Panc1 (cell line): ENCODE data around the gene COL27A1. TPM values are rescaled to one million over a fixed set of nuclear protein-coding genes. Genes with fewer than 3 reads are reported as not detected.
A peak's percentile ranks its signal among the peaks of the same experiment; 100 is the strongest.

Source experiments
- ATAC-seq: fragments of 200-7000 bp; cut with Tn5 transposase; 2 replicates; pipeline ENCODE4 v1.9.1; 2020; ENCODE audit warnings: mild to moderate bottlenecking, moderate library complexity
- BruUV-seq: library from RNA; stranded (reverse); fragments of 400-500 nt; replicated peaks from 2 replicates; lab custom pipeline; 2021; lab: Mats Ljungman, UMichigan
- CTCF ChIA-PET: fragments of 300-600 bp; sonication (Branson Sonifier 250); formaldehyde crosslinking; loops from one replicate; lab custom pipeline; 2022; ENCODE audit warnings: antibody characterized with exemption; lab: Charles Lee
- POLR2A ChIA-PET: fragments of 300-600 bp; sonication (Branson Sonifier 250); formaldehyde crosslinking; loops from one replicate; lab custom pipeline; 2022; ENCODE audit warnings: antibody characterized with exemption; lab: Charles Lee
- DNase-seq: peaks from one replicate; pipeline ENCODE4 v3.0.0-alpha.2; 2010; ENCODE audit warnings: low read depth, low spot score
- H3K27ac ChIP-seq: 2 replicates; pipeline ENCODE4 v1.5.1; 2011; ENCODE audit warnings: mild to moderate bottlenecking, low read length, inconsistent platforms
- H3K27me3 ChIP-seq: fragments of 200-500 bp; sonication (Bioruptor generic); 2 replicates; pipeline ENCODE4 v1.6.0; 2014; ENCODE audit warnings: low read length, inconsistent platforms; ENCODE audit not compliant: control insufficient read depth, insufficient read depth
- H3K36me3 ChIP-seq: fragments of 200-500 bp; sonication (Bioruptor generic); 2 replicates; pipeline ENCODE4 v1.5.1; 2014; ENCODE audit warnings: inconsistent platforms, mild to moderate bottlenecking, low read length, moderate library complexity; ENCODE audit not compliant: control insufficient read depth, insufficient read depth
- H3K4me1 ChIP-seq: 2 replicates; pipeline ENCODE4 v1.5.1; 2011; ENCODE audit warnings: inconsistent platforms, mild to moderate bottlenecking, low read length, moderate library complexity; ENCODE audit not compliant: control insufficient read depth, insufficient read depth
- H3K4me3 ChIP-seq, 2 experiments: 2 replicates each; pipeline ENCODE4 v1.5.1; 2011 to 2012; ENCODE audit warnings: low read depth in 2 of 2, low read length in 2 of 2, mild to moderate bottlenecking in 2 of 2, inconsistent platforms in 1 of 2, moderate library complexity in 1 of 2
- H3K9me3 ChIP-seq: fragments of 200-500 bp; sonication (Bioruptor generic); 2 replicates; pipeline ENCODE4 v1.5.1; 2014; ENCODE audit warnings: low read depth, mild to moderate bottlenecking, inconsistent platforms, low read length, moderate library complexity; ENCODE audit not compliant: control insufficient read depth, insufficient read depth
- POLR2AphosphoS5 ChIP-seq: IDR thresholded peaks from 2 replicates; pipeline ENCODE4 v1.6.1; 2012; ENCODE audit warnings: mild to moderate bottlenecking, low read depth, low read length, moderate library complexity
- SIN3A ChIP-seq: IDR thresholded peaks from 2 replicates; pipeline ENCODE4 v1.6.1; 2012; ENCODE audit warnings: low read depth, mild to moderate bottlenecking, low read length, moderate library complexity, borderline replicate concordance; ENCODE audit not compliant: insufficient read depth
- TCF7L2 ChIP-seq: IDR thresholded peaks from 2 replicates; pipeline ENCODE4 v1.6.1; 2011; ENCODE audit warnings: mild to moderate bottlenecking, low read depth, low read length, inconsistent platforms
- in situ Hi-C: cut with HindIII; loops from 2 replicates; pipeline ENCODE4 v1.10.0; 2016; ENCODE audit warnings: low sequenced_read_pairs, low pct_unique_long_range_greater_than_20kb
- intact Hi-C: fragments of 100-400 bp; cut with micrococcal nuclease; formaldehyde crosslinking; loops from one replicate; pipeline ENCODE4 v1.10.0; 2022; ENCODE audit not compliant: unreplicated experiment
- total RNA-seq: library from RNA; stranded (reverse); gene quantifications from one replicate; pipeline ENCODE4 v1.2.1, GENCODE V29; 2021; ENCODE audit not compliant: unreplicated experiment
- TF ChIP-seq, protein P1 (sequence below), 2 experiments: IDR thresholded peaks; 2 replicates each; pipeline ENCODE4 v1.6.1; 2011 to 2012; ENCODE audit warnings: low read depth in 2 of 2, control low read depth in 1 of 2, low read length in 1 of 2, mild to moderate bottlenecking in 1 of 2, moderate library complexity in 1 of 2; ENCODE audit not compliant: insufficient read depth in 1 of 2
- TF ChIP-seq, protein P2 (sequence below): fragments of 450-650 bp; IDR thresholded peaks from 2 replicates; pipeline ENCODE4 v1.5.1; 2017; ENCODE audit warnings: mild to moderate bottlenecking

The COL27A1 gene
- total RNA-seq, 1 experiment from 2014 or later = 5.1 TPM

DNA sequence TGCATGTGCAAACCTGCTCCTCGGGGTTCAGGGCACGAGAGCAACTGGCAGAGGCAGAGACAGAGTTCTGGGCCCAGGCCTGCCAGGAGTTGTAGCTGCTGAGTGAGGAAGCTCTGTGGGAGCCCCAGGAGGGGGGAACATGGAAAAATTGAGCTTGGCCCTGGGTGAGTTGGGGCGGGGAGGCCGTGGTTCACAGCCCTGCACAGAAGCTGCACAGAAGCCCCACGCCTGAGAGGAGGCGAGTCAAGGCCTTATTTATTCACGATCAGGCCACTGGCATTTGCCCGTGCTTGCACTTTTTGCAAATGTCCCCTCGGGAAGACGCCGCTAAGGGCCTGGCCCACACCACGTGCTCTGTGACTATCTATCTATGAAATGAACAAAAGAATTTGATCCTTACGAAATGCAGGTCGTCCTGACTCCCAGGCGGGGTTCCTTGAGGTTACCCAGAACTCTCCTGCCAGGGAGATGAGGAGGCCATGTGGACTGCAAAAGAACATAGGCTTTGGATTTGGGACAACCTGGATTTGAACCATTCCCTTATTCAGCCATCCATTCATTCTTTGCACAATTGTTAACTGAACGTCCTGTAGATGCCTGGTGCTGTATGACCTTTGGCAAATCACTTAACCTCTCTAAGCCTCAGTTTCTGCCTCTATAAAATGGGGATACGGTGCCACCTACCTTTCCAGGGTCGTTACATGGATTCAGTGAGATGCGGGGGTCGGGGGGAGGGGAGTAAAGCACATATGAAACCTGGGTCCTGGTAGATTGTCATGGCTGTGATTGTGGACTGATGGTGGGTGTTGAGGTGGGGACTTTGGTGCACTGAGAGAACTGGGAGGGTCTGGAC is 17.9 kb downstream of the COL27A1 start:
- no TSS peak for BruUV-seq
- Histone ChIP-seq H3K36me3 (no peaks in the 10 kb centered on the region), H3K9me3 (no peaks in the 10 kb centered on the region), H3K4me3 (no peak overlapping the region), H3K27me3 (no peaks in the 10 kb centered on the region), H3K4me1 (peaks cover 32% of the 10 kb centered on the region), H3K27ac (no peak overlapping the region)
- intact Hi-C loops = no loop called here
- CTCF ChIA-PET = no interaction called here
- DNase-seq (no peak), ATAC-seq (no peak)
- TF ChIP-seq, protein P1, sequence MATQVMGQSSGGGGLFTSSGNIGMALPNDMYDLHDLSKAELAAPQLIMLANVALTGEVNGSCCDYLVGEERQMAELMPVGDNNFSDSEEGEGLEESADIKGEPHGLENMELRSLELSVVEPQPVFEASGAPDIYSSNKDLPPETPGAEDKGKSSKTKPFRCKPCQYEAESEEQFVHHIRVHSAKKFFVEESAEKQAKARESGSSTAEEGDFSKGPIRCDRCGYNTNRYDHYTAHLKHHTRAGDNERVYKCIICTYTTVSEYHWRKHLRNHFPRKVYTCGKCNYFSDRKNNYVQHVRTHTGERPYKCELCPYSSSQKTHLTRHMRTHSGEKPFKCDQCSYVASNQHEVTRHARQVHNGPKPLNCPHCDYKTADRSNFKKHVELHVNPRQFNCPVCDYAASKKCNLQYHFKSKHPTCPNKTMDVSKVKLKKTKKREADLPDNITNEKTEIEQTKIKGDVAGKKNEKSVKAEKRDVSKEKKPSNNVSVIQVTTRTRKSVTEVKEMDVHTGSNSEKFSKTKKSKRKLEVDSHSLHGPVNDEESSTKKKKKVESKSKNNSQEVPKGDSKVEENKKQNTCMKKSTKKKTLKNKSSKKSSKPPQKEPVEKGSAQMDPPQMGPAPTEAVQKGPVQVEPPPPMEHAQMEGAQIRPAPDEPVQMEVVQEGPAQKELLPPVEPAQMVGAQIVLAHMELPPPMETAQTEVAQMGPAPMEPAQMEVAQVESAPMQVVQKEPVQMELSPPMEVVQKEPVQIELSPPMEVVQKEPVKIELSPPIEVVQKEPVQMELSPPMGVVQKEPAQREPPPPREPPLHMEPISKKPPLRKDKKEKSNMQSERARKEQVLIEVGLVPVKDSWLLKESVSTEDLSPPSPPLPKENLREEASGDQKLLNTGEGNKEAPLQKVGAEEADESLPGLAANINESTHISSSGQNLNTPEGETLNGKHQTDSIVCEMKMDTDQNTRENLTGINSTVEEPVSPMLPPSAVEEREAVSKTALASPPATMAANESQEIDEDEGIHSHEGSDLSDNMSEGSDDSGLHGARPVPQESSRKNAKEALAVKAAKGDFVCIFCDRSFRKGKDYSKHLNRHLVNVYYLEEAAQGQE (IDR thresholded peaks at IDR 0.05; ENCODE audit: insufficient read depth in 1 of 2, low read depth in 2 of 2, low read length in 1 of 2) = no peak
- TF ChIP-seq SIN3A (no peak), POLR2AphosphoS5 (no peak), TCF7L2 (no peak)
- TF ChIP-seq, protein P2, sequence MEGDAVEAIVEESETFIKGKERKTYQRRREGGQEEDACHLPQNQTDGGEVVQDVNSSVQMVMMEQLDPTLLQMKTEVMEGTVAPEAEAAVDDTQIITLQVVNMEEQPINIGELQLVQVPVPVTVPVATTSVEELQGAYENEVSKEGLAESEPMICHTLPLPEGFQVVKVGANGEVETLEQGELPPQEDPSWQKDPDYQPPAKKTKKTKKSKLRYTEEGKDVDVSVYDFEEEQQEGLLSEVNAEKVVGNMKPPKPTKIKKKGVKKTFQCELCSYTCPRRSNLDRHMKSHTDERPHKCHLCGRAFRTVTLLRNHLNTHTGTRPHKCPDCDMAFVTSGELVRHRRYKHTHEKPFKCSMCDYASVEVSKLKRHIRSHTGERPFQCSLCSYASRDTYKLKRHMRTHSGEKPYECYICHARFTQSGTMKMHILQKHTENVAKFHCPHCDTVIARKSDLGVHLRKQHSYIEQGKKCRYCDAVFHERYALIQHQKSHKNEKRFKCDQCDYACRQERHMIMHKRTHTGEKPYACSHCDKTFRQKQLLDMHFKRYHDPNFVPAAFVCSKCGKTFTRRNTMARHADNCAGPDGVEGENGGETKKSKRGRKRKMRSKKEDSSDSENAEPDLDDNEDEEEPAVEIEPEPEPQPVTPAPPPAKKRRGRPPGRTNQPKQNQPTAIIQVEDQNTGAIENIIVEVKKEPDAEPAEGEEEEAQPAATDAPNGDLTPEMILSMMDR = no peak
- in situ Hi-C loops = no loop called here
- POLR2A ChIA-PET = no interaction called here

DNA sequence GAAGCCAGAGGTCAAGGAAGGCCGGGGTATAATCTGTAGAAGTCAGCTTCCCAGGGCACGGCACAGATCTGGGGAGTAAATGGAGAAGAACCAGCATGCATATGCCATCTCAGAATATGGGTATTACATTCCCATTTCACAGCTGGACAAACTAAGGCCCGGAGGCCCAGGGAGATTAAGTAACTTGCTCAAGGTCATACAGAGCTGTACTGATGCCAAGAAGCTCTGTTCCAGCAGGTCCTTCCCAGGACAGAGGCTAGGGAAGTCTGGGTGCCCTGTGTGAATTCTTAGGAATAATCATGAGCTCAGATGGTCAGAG is 19.2 kb downstream of the COL27A1 start:
- no peak for DNase-seq
- H3K27me3 ChIP-seq = no peaks in the 10 kb centered on the region
- in situ Hi-C loops = no loop called here
- H3K4me1 ChIP-seq = peaks cover 34% of the 10 kb centered on the region
- ChIA-PET CTCF (no interaction called here), POLR2A (no interaction called here)
- no peak for ATAC-seq
- TF ChIP-seq TCF7L2 = no peak
- TF ChIP-seq, protein P2 = no peak
- BruUV-seq = no TSS peak
- intact Hi-C loops = no loop called here
- no peak overlapping the region for H3K4me3 ChIP-seq
- no peaks in the 10 kb centered on the region for H3K36me3 ChIP-seq
- peak overlapping the region; percentile 68 for H3K27ac ChIP-seq
- H3K9me3 ChIP-seq = no peaks in the 10 kb centered on the region
